Neutrophil (primary cell): ENCODE data around the gene IDUA.
"Not testable (repeated sequence)": the region's sequence is repeated elsewhere in the genome, so short reads cannot be mapped to it uniquely, and the experiment has no call there.

Experiments
- H3K27ac ChIP-seq: fragments of 200-600 bp; sonication (generic); 2 replicates; pipeline ENCODE4 v1.5.1; 2016; ENCODE audit warnings: mild to moderate bottlenecking, moderate library complexity
- H3K27me3 ChIP-seq: fragments of 200-600 bp; sonication (generic); 2 replicates; pipeline ENCODE4 v1.6.0; 2016; ENCODE audit warnings: mild to moderate bottlenecking
- H3K36me3 ChIP-seq: fragments of 200-600 bp; sonication (generic); 2 replicates; pipeline ENCODE4 v1.5.1; 2017
- H3K4me1 ChIP-seq, 2 experiments: fragments of 200-600 bp in 1 of 2; sonication (generic) in 1 of 2; 1 replicate in 1 of 2; 2 replicates in 1 of 2; pipeline versions ENCODE4 v1.5.1 to v1.6.1; 2013 to 2016; ENCODE audit warnings: low read depth in 1 of 2, low read length in 1 of 2, mild to moderate bottlenecking in 1 of 2, moderate library complexity in 1 of 2; ENCODE audit not compliant: control insufficient read depth in 1 of 2, insufficient read depth in 1 of 2
- H3K4me3 ChIP-seq, 2 experiments: fragments of 200-600 bp in 1 of 2; sonication (generic) in 1 of 2; 1 replicate in 1 of 2; 2 replicates in 1 of 2; pipeline ENCODE4 v1.5.1; 2013 to 2016; ENCODE audit warnings: low read depth in 1 of 2, low read length in 1 of 2, mild to moderate bottlenecking in 1 of 2, moderate library complexity in 1 of 2
- H3K9me3 ChIP-seq: fragments of 200-600 bp; sonication (generic); 2 replicates; pipeline ENCODE4 v1.5.1; 2016
- CTCF ChIP-seq: fragments of 200-600 bp; sonication (generic); IDR thresholded peaks from 2 replicates; pipeline ENCODE4 v1.5.1; 2016; ENCODE audit warnings: antibody characterized with exemption

IDUA gene

GRCh38 chr4:1043162-1043561 is 56.3 kb downstream of the IDUA start:
- no peak for TF ChIP-seq CTCF
- Histone ChIP-seq H3K27ac (no peak overlapping the region), H3K27me3 (peaks cover 51% of the 10 kb centered on the region), H3K9me3 (no peaks in the 10 kb centered on the region), H3K36me3 (no peaks in the 10 kb centered on the region), H3K4me3 (no peak overlapping the region), H3K4me1 (no peaks in the 10 kb centered on the region)

GRCh38 chr4:1043651-1044468 is 57.0 kb downstream of the IDUA start:
- no peak for TF ChIP-seq CTCF
- Histone ChIP-seq H3K9me3 (no peaks in the 10 kb centered on the region), H3K27ac (no peak overlapping the region), H3K36me3 (no peaks in the 10 kb centered on the region), H3K4me1 (no peaks in the 10 kb centered on the region), H3K27me3 (peaks cover 56% of the 10 kb centered on the region), H3K4me3 (no peak overlapping the region)

GRCh38 chr4:1044469-1045192 is 57.8 kb downstream of the IDUA start:
- TF ChIP-seq CTCF = no peak
- Histone ChIP-seq H3K9me3 (no peaks in the 10 kb centered on the region), H3K4me1 (no peaks in the 10 kb centered on the region), H3K27me3 (peaks cover 58% of the 10 kb centered on the region), H3K27ac (no peak overlapping the region), H3K36me3 (no peaks in the 10 kb centered on the region), H3K4me3 (no peak overlapping the region)

- Histone ChIP-seq H3K4me3 (no peak overlapping the region), H3K27ac (no peak overlapping the region), H3K4me1 (no peaks in the 10 kb centered on the region)
Measured at GRCh38 chr4:1045193-1045594, 58.4 kb downstream of the IDUA start.

GRCh38 chr4:1045595-1046201 is 58.9 kb downstream of the IDUA start:
- H3K36me3 ChIP-seq = no peaks in the 10 kb centered on the region
- H3K27me3 ChIP-seq = peaks cover 60% of the 10 kb centered on the region
- H3K4me1 ChIP-seq = no peaks in the 10 kb centered on the region
- no peaks in the 10 kb centered on the region for H3K9me3 ChIP-seq
- no peak overlapping the region for H3K27ac ChIP-seq
- H3K4me3 ChIP-seq = no peak overlapping the region
- TF ChIP-seq CTCF = no peak

More at GRCh38 chr4:1045193-1045594, 58.4 kb downstream of the IDUA start:
- TF ChIP-seq CTCF = no peak
- Histone ChIP-seq H3K9me3 (no peaks in the 10 kb centered on the region), H3K27me3 (peaks cover 58% of the 10 kb centered on the region), H3K36me3 (no peaks in the 10 kb centered on the region)

- not testable (repeated sequence) for H3K4me3 ChIP-seq
Measured at GRCh38 chr4:1046581-1047011, 59.8 kb downstream of the IDUA start.

More at GRCh38 chr4:1046581-1047011, 59.8 kb downstream of the IDUA start:
- not testable (repeated sequence) for H3K4me1 ChIP-seq, H3K36me3 ChIP-seq, H3K27ac ChIP-seq, H3K9me3 ChIP-seq
- H3K27me3 ChIP-seq = peaks cover 68% of the 10 kb centered on the region
